Endothelial cell of umbilical vein (primary cell): ENCODE data around the gene PNISR.

Source experiments
- CTCF ChIP-seq, 2 donors: IDR thresholded peaks; 1 replicate in 1 of 2; 2 replicates in 1 of 2; pipeline ENCODE4 v1.5.1; 2011; ENCODE audit warnings: low read length in 2 of 2, mild to moderate bottlenecking in 2 of 2, moderate library complexity in 2 of 2, control low read depth in 1 of 2, inconsistent platforms in 1 of 2, low read depth in 1 of 2; ENCODE audit not compliant: insufficient read depth in 1 of 2; ENCODE audit errors: extremely low read depth in 1 of 2
- EZH2 ChIP-seq: IDR thresholded peaks from 2 replicates; pipeline ENCODE4 v1.6.1; 2012; ENCODE audit warnings: borderline replicate concordance, low read depth, mild to moderate bottlenecking, moderate library complexity, low read length, inconsistent platforms; ENCODE audit not compliant: severe bottlenecking
- POLR2A ChIP-seq: IDR thresholded peaks from 2 replicates; pipeline ENCODE4 v1.6.1; 2012; ENCODE audit warnings: low read depth, mild to moderate bottlenecking, control low read depth, low read length
- POLR2AphosphoS5 ChIP-seq: IDR thresholded peaks from 2 replicates; pipeline ENCODE4 v1.6.1; 2012; ENCODE audit warnings: low read depth, mild to moderate bottlenecking, control low read depth, low read length, moderate library complexity; ENCODE audit not compliant: insufficient read depth

GRCh38 chr6:99415446-99415845 lies 9.7 kb downstream of the PNISR start:
- TF ChIP-seq POLR2A (no peak), CTCF (IDR thresholded peaks at IDR 0.05; ENCODE audit: extremely low read depth in 1 of 2, insufficient read depth in 1 of 2, low read depth in 1 of 2, low read length in 2 of 2) (no peak), POLR2AphosphoS5 (no peak), EZH2 (no peak)
